GM19099 (cell line): ENCODE results near the gene ZFAND5.

Source experiments
- POLR2A ChIP-seq: IDR thresholded peaks from 3 replicates; pipeline ENCODE4 v1.6.1; 2011; ENCODE audit warnings: low read depth; ENCODE audit not compliant: insufficient read length; ENCODE audit errors: extremely low read depth

Gene ZFAND5

DNA sequence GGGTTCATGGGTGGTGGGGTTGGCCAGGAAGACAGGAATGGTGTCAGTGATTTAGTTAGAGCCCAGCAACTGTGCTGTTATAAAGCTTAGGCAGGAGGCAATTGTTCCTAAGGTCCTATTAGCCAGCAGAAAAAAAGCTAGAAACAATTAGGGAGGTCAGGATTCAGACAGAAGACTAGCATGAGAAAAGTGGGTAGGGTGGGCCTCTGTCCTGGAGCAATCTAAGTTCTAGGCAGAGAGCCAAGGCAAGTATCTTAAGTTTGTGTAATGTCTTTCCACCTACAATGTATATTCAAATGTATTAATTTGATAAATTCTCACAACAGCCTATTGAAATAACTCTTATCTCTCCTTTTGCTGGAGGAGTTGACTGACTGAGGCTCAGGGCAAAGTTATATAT, 6.1 kb upstream of the ZFAND5 start:
- no peak for TF ChIP-seq POLR2A

DNA sequence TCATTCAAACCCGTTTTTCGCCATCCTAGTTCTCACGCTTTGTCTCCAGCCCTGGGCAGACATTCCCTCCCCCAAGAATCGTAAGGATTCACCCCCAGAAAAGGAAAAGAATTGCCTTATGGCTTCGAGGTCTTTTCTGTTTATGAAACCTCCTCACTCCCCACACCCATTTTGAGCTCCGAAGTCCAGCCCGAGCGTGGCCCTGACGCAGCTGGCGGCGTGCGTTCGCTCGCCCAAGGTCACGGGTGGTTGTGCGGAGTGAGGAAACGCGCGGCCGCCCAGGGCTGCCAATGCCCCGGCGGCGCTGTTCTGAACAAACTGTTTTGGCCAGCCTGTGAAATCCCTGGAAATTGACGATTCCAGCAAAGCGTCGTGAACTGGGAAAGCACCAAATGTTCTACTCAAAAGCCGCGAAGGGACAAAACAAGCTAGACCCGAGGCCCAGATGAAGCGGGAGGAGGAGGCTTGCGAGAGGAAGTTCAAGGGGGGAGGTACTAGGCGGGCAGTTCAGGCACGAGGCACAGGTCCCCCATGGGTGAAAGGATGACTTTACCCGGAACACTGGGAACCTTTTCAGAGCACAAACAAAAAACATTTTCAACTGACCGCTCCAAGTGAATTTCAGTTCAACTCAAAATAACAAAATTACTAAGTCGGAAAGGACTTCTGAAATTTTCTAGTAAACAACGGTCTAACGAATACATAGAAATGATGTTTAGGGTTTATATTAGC, 683 bp upstream of the ZFAND5 start:
- no peak for TF ChIP-seq POLR2A

DNA sequence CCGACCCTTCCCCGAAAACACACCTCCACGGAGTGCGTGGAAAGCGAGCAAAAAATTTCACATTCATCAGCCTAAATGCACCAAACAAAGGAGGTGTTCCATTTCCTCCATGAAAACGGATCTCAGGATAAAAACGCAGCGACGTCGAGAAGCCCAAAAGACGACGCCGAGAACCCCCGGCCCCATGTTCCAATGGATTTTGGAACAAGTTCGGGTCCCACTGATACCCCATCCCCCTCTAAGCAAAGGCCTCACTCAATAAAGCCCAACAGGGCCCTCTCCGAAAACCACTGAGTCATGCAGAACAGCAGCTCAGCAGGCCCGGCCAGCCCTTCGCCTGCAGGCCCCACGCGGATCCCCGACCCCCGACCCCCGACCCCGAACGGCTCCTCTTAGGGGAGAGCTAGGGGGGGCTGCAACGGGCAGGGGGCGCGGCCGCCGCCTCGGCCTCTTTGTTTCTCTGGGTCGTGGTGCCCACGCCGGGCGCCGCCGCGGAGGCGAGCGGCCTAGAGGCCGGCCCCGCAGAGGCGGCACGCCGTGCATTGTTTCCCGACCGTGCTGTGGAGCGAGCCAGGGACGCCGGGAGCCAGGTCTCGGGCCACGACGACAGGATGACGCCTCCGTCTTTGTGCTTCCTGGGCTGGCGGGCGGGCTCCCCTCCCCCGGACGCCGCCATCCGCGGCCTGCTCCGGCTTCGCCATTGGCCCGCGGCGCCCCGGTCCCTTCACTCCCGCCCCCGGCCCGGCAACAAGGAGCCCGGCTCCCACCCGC, 915 bp downstream of the ZFAND5 start:
- peak; percentile 34 for TF ChIP-seq POLR2A

DNA sequence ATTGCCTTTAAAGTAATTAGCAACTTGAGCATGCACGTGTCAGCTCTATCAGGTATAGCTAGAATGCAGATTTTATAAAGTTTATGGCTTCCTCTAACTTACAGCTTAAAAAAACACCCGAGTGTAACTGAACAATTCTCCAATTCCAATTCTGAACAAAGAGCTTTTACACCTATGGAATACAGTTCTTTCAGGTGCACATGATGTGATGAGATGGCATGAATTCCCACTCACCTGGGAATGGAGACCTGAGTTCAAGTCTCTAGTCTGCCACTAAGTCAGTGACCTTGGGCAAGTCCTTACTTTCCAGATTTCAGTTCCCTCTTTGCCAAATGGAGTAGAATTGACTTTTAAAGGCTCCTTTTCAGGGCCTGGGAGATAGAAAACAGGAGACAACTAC, 1.8 kb downstream of the ZFAND5 start:
- TF ChIP-seq POLR2A, result no peak

DNA sequence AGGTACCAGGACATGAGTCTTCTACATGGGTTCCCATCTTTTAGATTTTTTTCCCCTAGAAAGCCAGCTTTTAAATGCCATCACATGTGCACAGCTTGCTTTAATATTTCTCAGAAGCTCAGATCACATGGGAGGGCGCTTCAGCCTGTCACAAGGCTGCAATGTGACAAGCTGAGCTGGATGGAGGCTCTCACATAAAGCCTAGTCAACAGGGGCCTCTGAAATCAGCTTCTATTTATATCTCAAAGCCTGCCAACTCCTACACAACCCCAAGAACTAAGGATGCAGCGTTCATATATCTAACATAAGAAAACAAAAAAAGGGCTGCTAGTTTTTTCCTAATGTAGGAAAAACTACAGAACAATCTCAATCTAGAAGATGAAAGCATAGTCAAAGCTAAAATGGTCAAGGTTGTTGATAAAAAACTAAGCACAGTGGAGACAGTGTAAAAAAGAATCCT, 2.3 kb downstream of the ZFAND5 start:
- TF ChIP-seq POLR2A, result no peak

DNA sequence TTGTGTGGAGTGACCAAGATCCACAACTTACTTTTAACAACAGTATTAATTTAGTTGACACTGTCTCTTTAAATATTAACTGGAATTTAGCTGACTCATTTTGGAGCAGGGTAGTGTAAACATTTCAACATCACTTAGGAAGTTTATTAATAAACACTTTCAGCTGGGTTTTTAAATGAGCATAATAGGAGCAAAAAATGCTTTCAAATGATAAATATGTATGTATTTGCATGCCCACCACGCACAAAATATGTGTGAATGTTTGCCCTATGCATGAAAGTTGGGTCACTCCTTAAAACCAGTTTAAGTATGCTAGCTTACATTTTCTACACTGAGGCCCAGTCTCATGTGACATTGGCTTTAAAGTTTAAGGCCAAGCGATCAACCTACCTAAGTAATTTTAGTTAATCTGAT, 2.9 kb downstream of the ZFAND5 start:
- TF ChIP-seq POLR2A, result no peak

DNA sequence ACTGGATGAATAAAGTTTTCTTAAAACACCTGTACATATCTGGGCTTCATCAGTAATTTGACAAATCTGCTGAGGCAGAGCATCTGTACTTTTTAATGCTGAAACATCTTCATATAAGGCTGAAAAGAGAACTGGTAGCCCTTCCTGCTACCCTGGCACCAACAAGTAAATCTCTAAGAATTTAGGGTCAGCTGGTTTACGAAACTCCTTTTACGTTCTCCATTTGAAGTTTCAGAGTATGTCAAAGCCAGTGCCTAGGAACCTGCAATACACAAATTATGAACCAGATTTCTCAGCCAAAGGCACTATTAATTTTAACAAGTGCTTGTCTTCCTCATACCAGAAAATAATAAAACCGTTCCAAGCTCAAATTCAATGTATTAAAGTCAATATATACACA, 3.8 kb downstream of the ZFAND5 start:
- no peak for TF ChIP-seq POLR2A

DNA sequence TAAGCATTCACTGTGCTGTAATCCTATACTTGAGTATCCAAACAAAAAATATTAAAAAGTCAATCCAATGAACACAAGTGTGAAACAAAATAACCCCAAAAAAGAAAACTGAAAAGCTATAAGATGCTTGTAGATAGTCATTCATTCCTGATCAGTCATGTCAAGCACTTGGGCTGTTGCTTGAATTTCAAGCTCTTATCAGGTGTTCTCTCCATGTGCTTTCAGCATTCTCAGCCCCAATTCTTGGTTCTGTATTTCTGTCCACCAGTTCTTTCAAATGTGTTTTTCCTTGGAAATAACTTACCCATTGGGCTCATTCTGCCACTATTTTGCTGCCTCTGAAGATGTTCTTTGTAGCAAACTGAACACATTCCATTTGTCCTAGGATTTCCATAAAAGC, 4.7 kb downstream of the ZFAND5 start:
- no peak for TF ChIP-seq POLR2A

DNA sequence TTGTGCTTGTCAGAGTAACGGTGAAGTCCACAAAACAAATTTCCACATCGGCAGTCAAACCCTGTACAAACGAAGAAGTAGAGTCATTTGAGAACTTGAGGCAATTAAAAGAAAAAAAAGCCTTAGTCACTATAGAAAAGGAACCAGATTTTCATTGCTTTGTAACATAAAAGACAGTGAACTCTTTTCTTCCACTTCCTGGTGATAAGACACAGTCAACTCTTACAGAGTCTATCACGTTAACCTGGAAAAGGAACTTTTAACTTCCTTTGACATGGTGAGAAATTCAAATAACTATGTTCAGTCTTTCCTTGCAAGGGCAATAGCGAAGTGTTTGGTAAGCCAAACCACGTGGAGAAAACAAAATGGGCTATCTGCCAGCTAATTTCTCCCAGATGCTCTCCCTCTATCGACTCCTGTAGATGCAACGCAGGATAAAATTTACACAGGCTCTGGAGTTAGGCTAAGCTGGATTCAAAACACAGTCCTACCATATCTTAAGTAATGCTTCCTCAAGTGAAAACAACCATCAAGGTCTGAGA, 8.9 kb downstream of the ZFAND5 start:
- TF ChIP-seq POLR2A, result no peak

DNA sequence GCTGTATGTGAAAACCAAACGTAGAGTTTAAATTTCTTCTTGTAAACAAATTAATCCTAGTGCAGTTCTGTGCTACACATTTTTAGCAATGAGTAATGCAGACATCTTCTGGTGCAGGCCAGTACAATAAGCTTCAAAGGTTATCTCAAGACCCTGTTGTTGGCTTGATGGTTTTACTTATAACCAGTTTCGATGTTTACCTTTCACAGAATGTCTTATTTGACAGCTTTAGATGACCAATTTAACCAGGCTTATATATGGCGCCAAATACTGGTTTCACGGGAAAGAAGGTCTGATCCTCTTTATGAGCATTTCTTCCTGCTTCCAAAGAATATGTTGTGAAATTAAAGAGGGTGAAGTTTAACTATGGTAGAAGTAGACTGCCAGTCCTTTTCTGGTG, 9.9 kb downstream of the ZFAND5 start:
- TF ChIP-seq POLR2A, result no peak

DNA sequence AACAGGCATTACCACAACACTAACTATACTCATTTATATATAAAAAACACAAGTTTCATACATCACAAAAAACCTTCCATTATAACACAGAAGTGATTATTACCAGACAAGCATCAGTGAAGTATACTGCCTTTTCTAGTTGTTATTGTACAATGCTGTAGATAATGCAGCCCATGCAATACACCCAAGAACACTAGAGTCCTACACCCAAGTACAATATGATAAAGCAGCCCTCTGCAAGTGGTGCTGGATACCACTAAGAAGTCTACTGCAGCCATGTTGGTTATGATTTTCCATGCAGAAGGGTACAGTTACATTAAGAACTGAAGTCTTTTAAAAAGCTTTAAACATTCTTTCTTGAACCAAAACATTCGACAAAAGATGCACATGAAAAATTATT, 10.3 kb downstream of the ZFAND5 start:
- no peak for TF ChIP-seq POLR2A

DNA sequence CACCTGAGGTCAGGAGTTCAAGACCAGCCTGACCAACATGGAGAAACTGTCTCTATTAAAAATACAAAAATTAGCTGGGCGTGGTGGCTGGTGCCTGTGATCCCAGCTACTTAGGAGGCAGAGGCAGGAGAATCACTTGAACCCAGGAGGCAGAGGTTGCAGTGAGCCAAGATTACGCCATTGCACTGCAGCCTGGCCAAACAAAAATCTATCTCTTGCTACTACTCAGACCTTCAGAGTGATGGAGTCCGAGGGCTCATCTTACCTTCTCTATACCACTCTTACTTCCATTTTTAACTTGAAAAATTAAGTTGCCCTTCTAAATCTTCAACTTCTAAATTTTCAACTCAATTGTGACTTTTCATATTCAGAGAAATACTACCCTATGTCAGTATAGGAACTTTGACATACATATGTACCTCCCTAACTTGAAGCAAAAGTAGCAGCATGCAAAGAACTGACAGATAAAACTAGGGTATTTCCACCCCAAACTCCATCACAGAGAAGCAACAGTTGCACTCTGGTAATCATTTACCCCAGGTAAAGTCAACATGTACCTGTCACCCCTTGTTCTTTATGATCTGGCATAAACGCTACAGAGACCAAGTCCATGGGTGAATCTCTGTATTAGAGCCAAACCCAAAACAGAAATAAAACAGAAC, 11.4 kb downstream of the ZFAND5 start:
- no peak for TF ChIP-seq POLR2A

DNA sequence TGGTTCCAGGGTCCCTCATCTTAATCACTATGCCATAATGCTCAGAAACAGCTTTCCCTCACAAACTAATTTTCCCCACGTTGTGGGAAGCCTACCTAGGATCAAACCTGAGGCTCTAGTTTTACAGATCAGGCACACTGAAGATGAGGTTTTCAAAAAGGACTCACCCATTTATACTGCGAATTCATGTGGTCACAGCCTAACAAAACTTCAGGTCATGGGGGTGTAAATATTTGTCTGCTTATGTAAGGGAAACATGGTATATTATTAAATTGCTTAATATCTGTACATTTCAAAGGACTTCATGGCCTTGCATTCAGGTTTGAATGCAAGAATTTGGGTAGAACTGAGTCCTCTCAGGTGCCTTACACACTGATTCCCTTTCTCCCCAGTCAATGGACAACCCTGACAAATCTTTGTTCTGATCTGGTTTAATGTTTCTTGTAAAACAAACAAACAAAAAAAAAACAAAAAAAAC, 12.1 kb downstream of the ZFAND5 start:
- no peak for TF ChIP-seq POLR2A

DNA sequence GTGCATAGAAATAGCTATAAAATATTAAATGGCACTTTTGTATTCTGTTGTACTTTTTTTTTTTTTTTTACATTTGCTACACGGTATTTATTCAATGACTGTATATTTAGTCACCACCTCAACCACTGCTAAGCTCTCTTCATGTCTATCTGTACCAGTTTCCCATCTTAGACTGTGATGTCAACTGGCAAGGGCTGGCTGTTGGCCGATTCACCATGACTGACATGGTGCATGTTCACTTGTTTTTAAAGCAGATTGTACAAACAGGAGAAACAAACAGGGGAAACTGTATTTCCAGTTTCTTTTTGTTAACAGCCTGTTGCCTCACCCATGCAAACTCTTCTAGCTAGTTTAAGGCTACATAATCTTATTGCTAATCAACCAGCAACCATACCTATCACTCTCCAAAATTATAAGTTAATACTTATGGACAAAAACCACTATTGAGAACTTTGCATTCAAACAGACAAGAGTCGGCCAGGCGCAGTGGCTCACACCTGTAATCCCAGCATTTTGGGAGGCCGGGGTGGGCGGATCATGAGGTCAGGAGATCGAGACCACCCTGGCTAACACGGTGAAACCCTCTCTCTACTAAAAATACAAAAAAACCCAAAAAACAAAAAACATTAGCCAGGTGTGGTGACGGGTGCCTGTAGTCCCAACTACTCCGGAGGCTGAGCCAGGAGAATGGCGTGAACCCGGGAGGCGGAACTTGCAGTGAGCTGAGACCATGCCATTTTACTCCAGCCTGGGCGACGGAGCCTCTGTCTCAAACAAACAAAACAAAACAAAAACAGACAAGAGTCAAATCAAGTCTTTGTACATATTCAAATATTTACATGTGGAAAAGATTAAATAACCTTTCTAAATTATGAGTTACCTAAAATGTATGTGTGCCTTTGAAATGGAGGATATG, 13.2 kb downstream of the ZFAND5 start:
- TF ChIP-seq POLR2A, result no peak
